LNCaP clone FGC (cell line): ENCODE results near the gene NDUFV1.
"Not testable (repeated sequence)": the region's sequence is repeated elsewhere in the genome, so short reads cannot be mapped to it uniquely, and the experiment has no call there.

Experiments used
- DNase-seq: peaks from one replicate; pipeline ENCODE4 v3.0.0-alpha.2; 2011; ENCODE audit warnings: low read depth
- H3K4me3 ChIP-seq: 2 replicates; pipeline ENCODE4 v1.5.1; 2011; ENCODE audit warnings: mild to moderate bottlenecking, low read depth, low read length, control low read depth
- TF ChIP-seq, protein P1 (sequence below): IDR thresholded peaks from 2 replicates; pipeline ENCODE4 v1.5.1; 2012; ENCODE audit warnings: mild to moderate bottlenecking; ENCODE audit not compliant: control insufficient read depth, insufficient read depth; ENCODE audit errors: extremely low read depth

The NDUFV1 gene

DNA sequence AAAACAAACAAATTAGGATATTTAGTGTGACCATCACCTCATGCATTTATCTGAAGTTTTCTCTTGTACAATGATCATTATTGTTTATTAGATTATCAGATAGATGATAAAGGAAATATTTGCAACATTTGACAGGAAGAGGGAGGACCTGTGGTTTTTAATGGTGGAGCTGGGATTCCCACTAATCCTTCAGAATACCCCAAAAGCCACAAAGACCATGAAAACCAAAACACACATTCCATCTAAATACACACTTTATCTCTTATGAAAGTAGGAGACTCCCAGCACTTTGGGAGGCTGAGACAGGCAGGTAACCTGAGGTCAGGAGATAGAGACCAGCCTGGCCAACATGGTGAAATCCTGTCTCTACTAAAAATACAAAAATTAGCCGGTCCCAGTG is 7.6 kb upstream of the NDUFV1 start:
- TF ChIP-seq, protein P1, sequence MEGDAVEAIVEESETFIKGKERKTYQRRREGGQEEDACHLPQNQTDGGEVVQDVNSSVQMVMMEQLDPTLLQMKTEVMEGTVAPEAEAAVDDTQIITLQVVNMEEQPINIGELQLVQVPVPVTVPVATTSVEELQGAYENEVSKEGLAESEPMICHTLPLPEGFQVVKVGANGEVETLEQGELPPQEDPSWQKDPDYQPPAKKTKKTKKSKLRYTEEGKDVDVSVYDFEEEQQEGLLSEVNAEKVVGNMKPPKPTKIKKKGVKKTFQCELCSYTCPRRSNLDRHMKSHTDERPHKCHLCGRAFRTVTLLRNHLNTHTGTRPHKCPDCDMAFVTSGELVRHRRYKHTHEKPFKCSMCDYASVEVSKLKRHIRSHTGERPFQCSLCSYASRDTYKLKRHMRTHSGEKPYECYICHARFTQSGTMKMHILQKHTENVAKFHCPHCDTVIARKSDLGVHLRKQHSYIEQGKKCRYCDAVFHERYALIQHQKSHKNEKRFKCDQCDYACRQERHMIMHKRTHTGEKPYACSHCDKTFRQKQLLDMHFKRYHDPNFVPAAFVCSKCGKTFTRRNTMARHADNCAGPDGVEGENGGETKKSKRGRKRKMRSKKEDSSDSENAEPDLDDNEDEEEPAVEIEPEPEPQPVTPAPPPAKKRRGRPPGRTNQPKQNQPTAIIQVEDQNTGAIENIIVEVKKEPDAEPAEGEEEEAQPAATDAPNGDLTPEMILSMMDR: no peak
- H3K4me3 ChIP-seq: no peak overlapping the region
- no peak for DNase-seq

DNA sequence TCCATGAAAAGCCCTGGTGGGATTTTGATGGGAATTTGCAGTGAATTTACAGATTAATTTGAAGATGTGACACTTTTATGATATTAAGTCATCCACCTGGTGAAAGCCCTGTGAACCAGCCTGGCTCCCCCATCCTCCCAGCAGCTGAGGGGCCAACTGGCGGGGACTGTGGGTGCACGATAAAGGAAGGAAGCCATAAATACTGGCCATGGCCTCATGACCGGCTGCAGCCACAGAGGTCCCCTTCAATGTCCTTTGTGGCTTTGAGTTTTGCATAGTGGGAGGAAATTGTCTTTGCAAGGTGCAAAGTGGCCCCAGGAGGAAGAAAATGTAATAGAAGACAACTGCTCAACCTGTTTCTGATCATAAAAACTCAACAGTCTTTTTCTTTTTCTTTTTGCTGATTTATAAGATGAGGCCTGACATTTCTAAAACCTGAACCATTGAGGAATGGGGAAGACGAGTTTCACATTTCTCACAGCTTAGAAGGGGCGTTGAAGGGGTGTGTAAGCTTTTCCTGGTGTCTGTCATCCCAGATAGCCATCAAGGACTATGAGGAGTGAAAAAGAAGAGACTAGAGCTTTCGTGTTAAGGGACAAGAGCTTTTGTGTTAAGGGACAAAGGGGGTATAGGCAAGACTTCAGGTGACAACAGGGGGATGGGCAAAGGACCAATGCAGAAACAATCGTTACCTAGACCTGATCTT is 6.3 kb upstream of the NDUFV1 start:
- DNase-seq: no peak
- TF ChIP-seq, protein P1: no peak
- no peak overlapping the region for H3K4me3 ChIP-seq

DNA sequence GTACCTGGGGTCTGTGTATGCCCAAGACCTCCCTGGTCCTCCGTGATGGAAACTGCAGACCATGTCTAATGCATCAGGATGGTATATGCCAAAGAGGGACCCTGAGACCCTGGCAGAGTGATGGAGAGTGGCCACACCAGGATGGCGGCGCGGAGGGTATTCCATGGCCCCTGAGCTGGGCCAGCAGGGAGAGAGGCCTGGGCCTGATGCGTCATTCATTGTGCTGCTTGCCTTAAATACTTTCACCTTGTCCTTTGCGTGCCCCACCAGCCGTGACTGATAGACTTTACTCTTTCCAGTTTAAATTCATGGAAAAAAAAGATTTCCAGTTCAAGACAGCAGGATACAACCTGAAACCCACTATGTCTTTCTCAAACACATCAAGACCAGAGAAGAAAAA is 5.6 kb upstream of the NDUFV1 start:
- TF ChIP-seq, protein P1: no peak
- no peak for DNase-seq
- H3K4me3 ChIP-seq: no peak overlapping the region

DNA sequence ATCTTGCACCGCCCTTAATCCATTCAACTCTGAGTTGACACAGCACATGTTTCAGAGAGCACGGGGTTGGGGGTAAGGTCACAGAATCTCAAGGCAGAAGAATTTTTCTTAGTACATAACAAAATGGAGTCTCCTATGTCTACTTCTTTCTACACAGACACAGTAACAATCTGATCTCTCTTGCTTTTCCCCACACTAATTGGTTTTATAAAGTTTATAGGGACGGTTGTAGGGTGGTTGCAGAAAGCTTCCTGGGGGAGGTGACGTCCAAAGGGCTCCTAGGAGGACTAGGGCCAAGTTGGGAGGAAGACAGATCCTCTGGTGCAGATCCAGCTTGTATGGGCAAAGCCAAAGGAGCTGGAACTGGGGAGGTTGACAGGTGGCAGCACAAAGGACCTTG is 2.6 kb upstream of the NDUFV1 start:
- not testable (repeated sequence) for H3K4me3 ChIP-seq, DNase-seq

DNA sequence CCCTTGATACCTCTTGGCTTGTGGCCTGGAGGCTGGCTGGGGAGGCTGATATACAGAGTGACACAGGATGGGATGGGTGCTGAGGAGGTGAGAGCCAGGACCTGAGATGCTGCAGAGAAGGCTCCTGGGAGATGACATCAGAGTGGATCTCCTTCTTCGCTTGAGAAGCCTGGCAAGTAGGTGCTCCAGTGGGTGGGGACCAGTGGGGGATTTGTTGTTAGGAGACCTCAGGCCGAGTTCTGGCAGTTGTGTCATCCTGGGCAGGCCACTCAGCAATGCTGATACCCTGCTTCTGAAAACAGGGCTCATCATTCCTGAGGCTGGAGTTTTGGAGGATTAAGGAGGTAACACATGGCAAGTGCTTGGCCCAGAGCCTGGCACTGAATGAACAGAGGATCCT is 1.9 kb upstream of the NDUFV1 start:
- H3K4me3 ChIP-seq: no peak overlapping the region
- no peak for DNase-seq
- TF ChIP-seq, protein P1: no peak

DNA sequence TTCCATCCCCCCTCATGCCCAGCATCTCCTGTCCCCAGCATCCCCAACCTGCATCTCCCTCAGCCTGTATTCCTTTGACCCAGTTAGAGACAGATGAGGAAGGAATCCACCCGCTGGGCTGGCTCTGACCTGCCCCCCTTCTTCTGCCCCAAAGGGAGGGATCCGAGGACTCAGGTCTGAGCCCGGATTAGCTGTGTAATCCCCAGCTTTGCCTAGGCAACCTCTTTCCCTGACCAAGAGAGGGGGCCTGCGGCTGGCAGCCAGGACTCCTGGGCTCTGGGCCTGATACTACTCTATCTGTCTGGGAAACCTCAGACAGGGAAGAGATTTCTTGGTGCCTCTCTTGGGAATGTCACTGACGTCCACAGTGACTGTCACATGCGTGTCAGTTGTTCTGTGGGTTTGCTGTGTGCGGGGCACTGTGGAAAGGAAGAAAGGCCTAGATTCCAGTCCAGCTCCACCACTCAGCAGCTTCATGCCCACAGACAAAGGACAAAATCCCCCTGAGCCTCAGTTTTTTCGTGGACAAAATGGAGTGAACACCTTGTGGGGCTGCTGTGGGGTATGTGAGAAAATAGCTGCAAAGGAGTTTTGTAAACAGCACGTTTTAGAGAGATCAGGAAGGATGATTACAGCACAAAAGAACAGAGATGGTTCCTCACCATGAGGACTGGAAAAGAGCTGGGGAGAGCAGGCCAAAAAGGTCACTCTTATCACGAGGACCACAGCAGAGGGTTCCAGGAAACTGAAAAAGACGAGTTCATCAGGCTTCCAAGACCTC is 1.3 kb upstream of the NDUFV1 start:
- H3K4me3 ChIP-seq: no peak overlapping the region
- no peak for DNase-seq
- TF ChIP-seq, protein P1: no peak

DNA sequence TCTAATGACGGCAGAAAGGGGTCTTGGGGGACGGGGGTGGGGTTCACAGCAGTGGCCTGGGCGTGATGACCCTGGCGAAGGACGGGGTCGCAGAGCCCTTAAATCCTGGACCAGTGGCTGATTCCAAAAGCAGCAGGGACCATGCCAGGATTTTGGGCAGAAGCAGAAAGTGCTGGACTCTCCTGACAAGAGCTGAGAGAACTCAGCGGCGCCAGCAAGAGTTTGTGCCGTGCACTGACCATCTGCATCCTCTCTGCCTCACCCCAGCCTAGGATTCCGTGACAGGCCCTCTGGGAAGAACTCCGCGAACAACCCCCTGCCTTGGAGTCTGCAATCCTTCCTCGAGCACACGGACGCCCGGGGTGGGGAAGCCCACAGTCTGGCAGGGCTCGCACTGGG is 644 bp upstream of the NDUFV1 start:
- peak overlapping the region; percentile 100 for H3K4me3 ChIP-seq
- no peak for DNase-seq
- TF ChIP-seq, protein P1: no peak
